IMR-90 (cell line): ENCODE data around the gene GOLGA5. TPM values are rescaled to one million over a fixed set of nuclear protein-coding genes. Genes with fewer than 3 reads are reported as not detected.

ENCODE experiments used
- ATAC-seq: fragments of 200-7000 bp; cut with Tn5 transposase; 2 replicates; pipeline ENCODE4 v1.9.1; 2020; ENCODE audit warnings: low read depth, mild to moderate bottlenecking, moderate library complexity
- BruUV-seq: library from RNA; stranded (reverse); fragments of 400-500 nt; replicated peaks from 2 replicates; lab custom pipeline; 2021; lab: Mats Ljungman, UMichigan
- CTCF ChIA-PET: fragments of 300-600 bp; formaldehyde crosslinking; extraction: SDS; loops from one replicate; lab custom pipeline; 2021; ENCODE audit warnings: antibody characterized with exemption; lab: Yijun Ruan, JAX
- POLR2A ChIA-PET: fragments of 300-600 bp; sonication (Branson Sonifier 250); formaldehyde crosslinking; loops from one replicate; lab custom pipeline; 2022; ENCODE audit warnings: antibody characterized with exemption; ENCODE audit not compliant: unreplicated experiment; lab: Charles Lee
- DNase-seq: peaks from one replicate; pipeline ENCODE4 v3.0.0; 2013
- H2AFZ ChIP-seq: replicated peaks from 2 replicates; pipeline ENCODE3; 2013; ENCODE audit warnings: low read length, mild to moderate bottlenecking; ENCODE audit not compliant: poor library complexity
- H2AK5ac ChIP-seq: 2 replicates; pipeline ENCODE4 v1.6.1; 2013; ENCODE audit warnings: low read depth, low read length, inconsistent platforms
- H2AK9ac ChIP-seq: replicated peaks from 2 replicates; pipeline ENCODE3; 2013; ENCODE audit warnings: mild to moderate bottlenecking, low read depth, low read length, moderate library complexity; ENCODE audit not compliant: poor library complexity
- H2BK120ac ChIP-seq: 2 replicates; pipeline ENCODE4 v1.6.1; 2013; ENCODE audit warnings: low read depth, low read length, inconsistent platforms
- H2BK15ac ChIP-seq: 3 replicates; pipeline ENCODE4 v1.6.1; 2013; ENCODE audit warnings: low read depth, low read length, inconsistent platforms
- H2BK20ac ChIP-seq: 2 replicates; pipeline ENCODE4 v1.6.1; 2013; ENCODE audit warnings: low read depth, mild to moderate bottlenecking, inconsistent platforms, low read length, moderate library complexity
- H2BK5ac ChIP-seq: 2 replicates; pipeline ENCODE4 v1.6.1; 2013; ENCODE audit warnings: mild to moderate bottlenecking, low read depth, low read length, inconsistent platforms; ENCODE audit not compliant: poor library complexity, severe bottlenecking
- H3K14ac ChIP-seq: replicated peaks from 2 replicates; pipeline ENCODE4 v1.6.1; 2013; ENCODE audit warnings: low read depth, low read length, inconsistent platforms
- H3K18ac ChIP-seq: 2 replicates; pipeline ENCODE4 v1.6.1; 2013; ENCODE audit warnings: low read depth, low read length, control low read depth
- H3K23ac ChIP-seq: 2 replicates; pipeline ENCODE4 v1.6.1; 2013; ENCODE audit warnings: low read depth, low read length, inconsistent platforms
- H3K27ac ChIP-seq: 2 replicates; pipeline ENCODE4 v1.5.1; 2013; ENCODE audit warnings: mild to moderate bottlenecking, control low read depth, low read length; ENCODE audit not compliant: insufficient read depth
- H3K27me3 ChIP-seq: 2 replicates; pipeline ENCODE4 v1.6.1; 2013; ENCODE audit warnings: low read length; ENCODE audit not compliant: control insufficient read depth, insufficient read depth
- H3K36me3 ChIP-seq: 2 replicates; pipeline ENCODE4 v1.6.1; 2013; ENCODE audit warnings: low read length, mixed read lengths; ENCODE audit not compliant: control insufficient read depth, insufficient read depth
- H3K4ac ChIP-seq: 2 replicates; pipeline ENCODE4 v1.6.1; 2013; ENCODE audit warnings: low read depth, low read length, inconsistent platforms
- H3K4me1 ChIP-seq: 2 replicates; pipeline ENCODE4 v1.6.1; 2013; ENCODE audit warnings: low read length, mixed read lengths; ENCODE audit not compliant: control insufficient read depth, insufficient read depth
- H3K4me2 ChIP-seq: 2 replicates; pipeline ENCODE4 v1.6.1; 2013; ENCODE audit warnings: low read depth, mild to moderate bottlenecking, control low read depth, low read length, moderate library complexity
- H3K4me3 ChIP-seq: 2 replicates; pipeline ENCODE4 v1.5.1; 2013; ENCODE audit warnings: low read depth, mild to moderate bottlenecking, control low read depth, low read length, moderate library complexity; ENCODE audit not compliant: insufficient read depth
- H3K56ac ChIP-seq: 2 replicates; pipeline ENCODE4 v1.6.1; 2013; ENCODE audit warnings: low read length, inconsistent platforms; ENCODE audit not compliant: insufficient read depth; ENCODE audit errors: extremely low read depth
- H3K79me1 ChIP-seq, 2 experiments: 2 replicates each; pipeline ENCODE4 v1.6.1; 2013; ENCODE audit warnings: low read length in 2 of 2, inconsistent platforms in 1 of 2, low read depth in 1 of 2
- H3K9ac ChIP-seq: 2 replicates; pipeline ENCODE4 v1.6.1; 2013; ENCODE audit warnings: low read depth, low read length, control low read depth
- H3K9me1 ChIP-seq: 2 replicates; pipeline ENCODE4 v1.6.1; 2013; ENCODE audit warnings: low read length, inconsistent platforms; ENCODE audit not compliant: insufficient read depth
- H3K9me3 ChIP-seq: 2 replicates; pipeline ENCODE4 v1.6.1; 2013; ENCODE audit warnings: low read length; ENCODE audit not compliant: control insufficient read depth, insufficient read depth
- H4K20me1 ChIP-seq: 2 replicates; pipeline ENCODE4 v1.6.1; 2013; ENCODE audit warnings: low read length, inconsistent platforms; ENCODE audit not compliant: insufficient read depth
- H4K5ac ChIP-seq: 2 replicates; pipeline ENCODE4 v1.6.1; 2013; ENCODE audit warnings: mild to moderate bottlenecking, low read depth, low read length, control low read depth
- H4K8ac ChIP-seq, 2 experiments: 2 replicates each; pipeline ENCODE4 v1.6.1; 2013; ENCODE audit warnings: low read depth in 2 of 2, low read length in 2 of 2, control low read depth in 1 of 2, inconsistent platforms in 1 of 2
- H4K91ac ChIP-seq: 2 replicates; pipeline ENCODE4 v1.6.1; 2013; ENCODE audit warnings: low read depth, low read length, inconsistent platforms; ENCODE audit not compliant: insufficient read depth
- BHLHE40 ChIP-seq: fragments of 150-350 bp; IDR thresholded peaks from 2 replicates; pipeline ENCODE4 v1.6.1; 2016; ENCODE audit warnings: mild to moderate bottlenecking, low read depth, low read length
- CEBPB ChIP-seq: IDR thresholded peaks from 2 replicates; pipeline ENCODE4 v1.6.1; 2012; ENCODE audit warnings: low read depth, low read length, improper control_type of control experiment
- CHD1 ChIP-seq: IDR thresholded peaks from 2 replicates; pipeline ENCODE4 v1.6.1; 2012; ENCODE audit warnings: low read depth, low read length, improper control_type of control experiment
- ELK1 ChIP-seq: fragments of 150-350 bp; IDR thresholded peaks from 2 replicates; pipeline ENCODE4 v1.6.1; 2016; ENCODE audit warnings: low read depth, mild to moderate bottlenecking, low read length, moderate library complexity, borderline replicate concordance
- FOS ChIP-seq: fragments of 150-350 bp; IDR thresholded peaks from 2 replicates; pipeline ENCODE4 v1.6.1; 2016; ENCODE audit warnings: low read depth, low read length
- MAFK ChIP-seq: IDR thresholded peaks from 2 replicates; pipeline ENCODE4 v1.6.1; 2012; ENCODE audit warnings: low read depth, low read length, improper control_type of control experiment
- MAZ ChIP-seq: IDR thresholded peaks from 2 replicates; pipeline ENCODE4 v1.6.1; 2012; ENCODE audit warnings: low read depth, mild to moderate bottlenecking, low read length, improper control_type of control experiment, moderate library complexity, borderline replicate concordance
- MXI1 ChIP-seq: IDR thresholded peaks from 2 replicates; pipeline ENCODE4 v1.6.1; 2012; ENCODE audit warnings: low read depth, mild to moderate bottlenecking, low read length, moderate library complexity, borderline replicate concordance
- NFE2L2 ChIP-seq: fragments of 150-350 bp; IDR thresholded peaks from 2 replicates; pipeline ENCODE4 v1.6.1; 2016; ENCODE audit warnings: low read depth, mild to moderate bottlenecking, low read length
- POLR2A ChIP-seq: IDR thresholded peaks from 2 replicates; pipeline ENCODE4 v1.6.1; 2012; ENCODE audit warnings: mild to moderate bottlenecking, low read depth, low read length
- RAD21 ChIP-seq: IDR thresholded peaks from 2 replicates; pipeline ENCODE4 v1.6.1; 2012; ENCODE audit warnings: low read length, improper control_type of control experiment
- RCOR1 ChIP-seq: IDR thresholded peaks from 2 replicates; pipeline ENCODE4 v1.6.1; 2012; ENCODE audit warnings: mild to moderate bottlenecking, low read length, improper control_type of control experiment; ENCODE audit not compliant: insufficient replicate concordance
- RFX5 ChIP-seq: IDR thresholded peaks from 2 replicates; pipeline ENCODE4 v1.8.0; 2012; ENCODE audit warnings: low read depth, mild to moderate bottlenecking, low read length, moderate library complexity
- SMC3 ChIP-seq: fragments of 150-350 bp; IDR thresholded peaks from 2 replicates; pipeline ENCODE4 v1.6.1; 2016; ENCODE audit warnings: low read depth, mild to moderate bottlenecking, antibody characterized with exemption, low read length, moderate library complexity
- USF2 ChIP-seq: fragments of 150-350 bp; IDR thresholded peaks from 2 replicates; pipeline ENCODE4 v1.6.1; 2017; ENCODE audit warnings: mild to moderate bottlenecking, antibody characterized with exemption, low read length, low read depth
- WGBS, 2 experiments: methylation state at CpG; one replicate each; pipeline versions ENCODE4 v1.1.5 to v1.1.7; 2013; ENCODE audit warnings: missing lambda C conversion rate in 2 of 2; ENCODE audit not compliant: insufficient read length in 1 of 2; ENCODE audit errors: extremely low coverage in 2 of 2; 5-methylcytosine and 5-hydroxymethylcytosine counted together
- dilution Hi-C: fragments of 300-500 bp; cut with HindIII; formaldehyde crosslinking; loops from one replicate; pipeline ENCODE4 v1.14.3; 2018; ENCODE audit warnings: low sequenced_read_pairs; ENCODE audit not compliant: unreplicated experiment
- in situ Hi-C: fragments of 300-500 bp; cut with MboI; formaldehyde crosslinking; loops from 3 replicates; pipeline ENCODE4 v1.14.3; 2019; ENCODE audit warnings: low sequenced_read_pairs, inconsistent platforms, mixed read lengths
- intact Hi-C: fragments of 100-400 bp; cut with micrococcal nuclease; formaldehyde crosslinking; loops from 2 replicates; pipeline ENCODE4 v1.10.0; 2022
- polyA plus RNA-seq, 3 experiments: library from polyadenylated mRNA; depleted of rRNA; stranded (reverse); fragments of >200 nt; gene quantifications; 2 replicates each; pipeline ENCODE4 v1.2.3, GENCODE V29; 2012; ENCODE audit warnings: low replicate concordance in 1 of 3
- total RNA-seq: library from RNA; depleted of rRNA; stranded (reverse); fragments of >200 nt; gene quantifications from 2 replicates; pipeline ENCODE4 v1.2.3, GENCODE V29; 2012

Gene GOLGA5
- total and polyA plus RNA-seq, 2 of the 4 experiments (the other 2 are of a cell fraction): 35.0 to 59.5 TPM

- Histone ChIP-seq H2AFZ (no peak overlapping the region), H2AK5ac (no peak overlapping the region), H2AK9ac (no peak overlapping the region), H3K18ac (no peak overlapping the region), H3K27ac (no peak overlapping the region), H3K4ac (no peak overlapping the region), H3K9me3 (no peaks in the 10 kb centered on the region), H2BK5ac (no peak overlapping the region), H3K9ac (no peak overlapping the region), H3K4me1 (no peaks in the 10 kb centered on the region), H3K14ac (no peak overlapping the region), H3K36me3 (no peaks in the 10 kb centered on the region), H3K56ac (no peak overlapping the region), H3K4me2 (no peak overlapping the region), H3K27me3 (peaks cover 18% of the 10 kb centered on the region), H3K79me1 (no peaks in the 10 kb centered on the region), H2BK20ac (no peak overlapping the region), H3K23ac (no peak overlapping the region), H4K8ac (no peak overlapping the region), H3K9me1 (no peaks in the 10 kb centered on the region), H3K4me3 (no peak overlapping the region), H4K91ac (no peak overlapping the region), H2BK15ac (no peak overlapping the region), H4K5ac (no peak overlapping the region), H4K20me1 (no peaks in the 10 kb centered on the region), H2BK120ac (no peak overlapping the region)
- ATAC-seq (no peak), DNase-seq (no peak)
- in situ Hi-C loops (no loop called here), dilution Hi-C loops (no loop called here), intact Hi-C loops (no loop called here)
- POLR2A ChIA-PET: no interaction called here
- WGBS, 2 experiments: 84 to 100% methylated on average over 2 to 11 of the region's 12 CpGs
- CTCF ChIA-PET: interaction anchor here (0.6 kb wide), 1 partner anchor 23 kb away, joined by 3 read pairs; no protein-coding TSS in a partner anchor
- BruUV-seq: no TSS peak
- TF ChIP-seq CEBPB: no peak
- no peak for TF ChIP-seq FOS
- TF ChIP-seq MXI1: no peak
- no peak for TF ChIP-seq RAD21
- TF ChIP-seq MAZ: no peak
- no peak for TF ChIP-seq SMC3
- no peak for TF ChIP-seq RCOR1
- no peak for TF ChIP-seq ELK1
- TF ChIP-seq BHLHE40: no peak
- no peak for TF ChIP-seq POLR2A
- no peak for TF ChIP-seq USF2
- no peak for TF ChIP-seq RFX5
- TF ChIP-seq NFE2L2: no peak
- TF ChIP-seq MAFK: no peak
- TF ChIP-seq CHD1: no peak
Measured at GRCh38 chr14:92759679-92760523, 34.2 kb upstream of the GOLGA5 start.
